Natural killer cell (primary cell): ENCODE measurements around the gene KRT83. TPM values are rescaled to one million over a fixed set of nuclear protein-coding genes. Genes with fewer than 3 reads are reported as not detected.
"Not testable (repeated sequence)": the region's sequence is repeated elsewhere in the genome, so short reads cannot be mapped to it uniquely, and the experiment has no call there.

Experiments used
- ATAC-seq, 3 donors: fragments of 150-1000 bp in 2 of 3; fragments of 200-7000 bp in 1 of 3; cut with Tn5 transposase; 1 replicate in 1 of 3; 2 replicates in 2 of 3; pipeline ENCODE4 v1.10.0; 2021; ENCODE audit warnings: mild to moderate bottlenecking in 2 of 3, moderate library complexity in 2 of 3
- DNase-seq, 2 donors: peaks; one replicate each; pipeline versions ENCODE4 v3.0.0 to v3.0.0-alpha.2; 2013 to 2021; ENCODE audit warnings: mixed read lengths in 1 of 2
- H3K27ac ChIP-seq: one replicate; pipeline ENCODE4 v1.5.1; 2013; ENCODE audit warnings: mild to moderate bottlenecking, low read length
- H3K27me3 ChIP-seq: one replicate; pipeline ENCODE4 v1.6.1; 2013; ENCODE audit warnings: low read length; ENCODE audit not compliant: control insufficient read depth, insufficient read depth
- H3K36me3 ChIP-seq: one replicate; pipeline ENCODE4 v1.6.1; 2013; ENCODE audit warnings: low read length; ENCODE audit not compliant: control insufficient read depth, insufficient read depth
- H3K4me1 ChIP-seq: one replicate; pipeline ENCODE4 v1.6.1; 2013; ENCODE audit warnings: low read length; ENCODE audit not compliant: control insufficient read depth, insufficient read depth
- H3K4me3 ChIP-seq: one replicate; pipeline ENCODE4 v1.5.1; 2013; ENCODE audit warnings: low read length
- H3K9me3 ChIP-seq: one replicate; pipeline ENCODE4 v1.6.1; 2013; ENCODE audit warnings: low read length; ENCODE audit not compliant: control insufficient read depth, insufficient read depth
- H3K27ac Mint-ChIP-seq, 2 donors: one replicate each; pipeline ENCODE4 v1.8.0; 2022; ENCODE audit warnings: mild to moderate bottlenecking in 2 of 2, mixed read lengths in 2 of 2, moderate library complexity in 1 of 2
- H3K27me3 Mint-ChIP-seq, 2 donors: one replicate each; pipeline ENCODE4 v1.8.0; 2022; ENCODE audit warnings: low read depth in 2 of 2, mixed read lengths in 2 of 2
- H3K36me3 Mint-ChIP-seq: one replicate; pipeline ENCODE4 v1.8.0; 2022; ENCODE audit warnings: mixed read lengths
- H3K4me1 Mint-ChIP-seq, 2 donors: one replicate each; pipeline ENCODE4 v1.8.0; 2022; ENCODE audit warnings: mixed read lengths in 2 of 2
- H3K4me3 Mint-ChIP-seq: one replicate; pipeline ENCODE4 v1.8.0; 2022; ENCODE audit warnings: mild to moderate bottlenecking, moderate library complexity, mixed read lengths
- H3K9me3 Mint-ChIP-seq, 2 donors: one replicate each; pipeline ENCODE4 v1.8.0; 2022; ENCODE audit warnings: mixed read lengths in 2 of 2
- CTCF ChIP-seq: fragments of 200-600 bp; IDR thresholded peaks from one replicate; pipeline ENCODE4 v1.8.0; 2022; ENCODE audit warnings: antibody characterized with exemption
- WGBS: methylation state at CpG from one replicate; pipeline ENCODE4 v1.1.7; 2013; ENCODE audit warnings: missing lambda C conversion rate; ENCODE audit not compliant: insufficient coverage; 5-methylcytosine and 5-hydroxymethylcytosine counted together
- intact Hi-C: fragments of 100-400 bp; cut with micrococcal nuclease; formaldehyde crosslinking; loops from one replicate; pipeline ENCODE4 v1.14.2; 2022
- total RNA-seq, 4 donors: library from RNA; stranded (reverse); fragments of 120-200 nt in 1 of 4; gene quantifications; one replicate each; pipeline versions ENCODE4 v1.2.3 to v1.2.4, GENCODE V29; 2013 to 2022

Gene KRT83
- total RNA-seq, 3 donors from 2014 or later (not counting 1 experiment from before 2014, with no cell fraction given), result not detected

GRCh38 chr12:52347551-52348510, 26.6 kb upstream of the KRT83 start:
- Mint-ChIP-seq H3K27me3 (peaks cover 58 to 71% of the 10 kb centered on the region in 2 donors), H3K4me3 (no peak overlapping the region), H3K4me1 (peaks cover 14 to 30% of the 10 kb centered on the region in 2 donors), H3K36me3 (no peaks in the 10 kb centered on the region), H3K9me3 (no peaks in the 10 kb centered on the region), H3K27ac (no peak overlapping the region)
- WGBS, result 75% methylated on average over 16 of the region's 16 CpGs
- no peak for ATAC-seq
- no peak for DNase-seq
- no peak for TF ChIP-seq CTCF
- H3K4me1 ChIP-seq, result peaks cover 23% of the 10 kb centered on the region
- H3K36me3 ChIP-seq, result no peaks in the 10 kb centered on the region
- peaks cover 3% of the 10 kb centered on the region for H3K9me3 ChIP-seq
- H3K27ac ChIP-seq, result no peak overlapping the region
- intact Hi-C loops, result no loop called here
- H3K27me3 ChIP-seq, result peaks cover 29% of the 10 kb centered on the region
- H3K4me3 ChIP-seq, result no peak overlapping the region

GRCh38 chr12:52347016-52347415, 25.8 kb upstream of the KRT83 start:
- TF ChIP-seq CTCF, result no peak
- Mint-ChIP-seq H3K36me3 (no peaks in the 10 kb centered on the region), H3K27me3 (peaks cover 65 to 75% of the 10 kb centered on the region in 2 donors), H3K9me3 (no peaks in the 10 kb centered on the region), H3K4me1 (peaks cover 6 to 23% of the 10 kb centered on the region in 2 donors), H3K27ac (no peak overlapping the region), H3K4me3 (no peak overlapping the region)
- ATAC-seq, result no peak
- Histone ChIP-seq H3K27ac (no peak overlapping the region), H3K4me3 (no peak overlapping the region), H3K9me3 (peaks cover 3% of the 10 kb centered on the region), H3K27me3 (peaks cover 29% of the 10 kb centered on the region), H3K36me3 (no peaks in the 10 kb centered on the region), H3K4me1 (peaks cover 15% of the 10 kb centered on the region)
- 78% methylated on average over 9 of the region's 9 CpGs for WGBS
- intact Hi-C loops, result no loop called here
- no peak for DNase-seq

- H3K4me3 ChIP-seq, result no peak overlapping the region
- peaks cover 2 to 19% of the 10 kb centered on the region in 2 donors for H3K4me1 Mint-ChIP-seq
- H3K27me3 ChIP-seq, result peaks cover 29% of the 10 kb centered on the region
- H3K4me1 ChIP-seq, result peaks cover 11% of the 10 kb centered on the region
- DNase-seq (no peak), ATAC-seq (no peak)
- H3K27me3 Mint-ChIP-seq, result peaks cover 65 to 79% of the 10 kb centered on the region in 2 donors
- H3K9me3 Mint-ChIP-seq, result no peaks in the 10 kb centered on the region
- H3K27ac ChIP-seq, result no peak overlapping the region
- H3K36me3 ChIP-seq, result no peaks in the 10 kb centered on the region
- 16% methylated on average over 4 of the region's 4 CpGs for WGBS
- H3K9me3 ChIP-seq, result peaks cover 3% of the 10 kb centered on the region
- intact Hi-C loops, result no loop called here
- H3K27ac Mint-ChIP-seq, result no peak overlapping the region
- no peaks in the 10 kb centered on the region for H3K36me3 Mint-ChIP-seq
- H3K4me3 Mint-ChIP-seq, result no peak overlapping the region
- TF ChIP-seq CTCF, result no peak
Measured at GRCh38 chr12:52346593-52346992, 25.4 kb upstream of the KRT83 start.

GRCh38 chr12:52345041-52345440, 23.8 kb upstream of the KRT83 start:
- H3K9me3 Mint-ChIP-seq, ATAC-seq, H3K4me1 ChIP-seq, H3K27ac ChIP-seq, H3K36me3 ChIP-seq, H3K4me3 ChIP-seq, H3K36me3 Mint-ChIP-seq, DNase-seq, intact Hi-C loops, H3K27ac Mint-ChIP-seq, H3K4me3 Mint-ChIP-seq, H3K9me3 ChIP-seq: not testable (repeated sequence)
- peaks cover 18% of the 10 kb centered on the region for H3K27me3 ChIP-seq
- Mint-ChIP-seq H3K4me1 (peaks cover 0 to 11% of the 10 kb centered on the region in 2 donors), H3K27me3 (peaks cover 60 to 74% of the 10 kb centered on the region in 2 donors)
- WGBS, result 90% methylated on average over 4 of the region's 8 CpGs
